Lower lobe of right lung (tissue), 2 donors: ENCODE results near the gene MYL3. TPM values are rescaled to one million over a fixed set of nuclear protein-coding genes. Genes with fewer than 3 reads are reported as not detected.

Experiments used
- ATAC-seq, 2 donors: fragments of 200-7000 bp; cut with Tn5 transposase; one replicate each; pipeline ENCODE4 v1.9.1; 2020 to 2022; ENCODE audit warnings: mild to moderate bottlenecking in 2 of 2, moderate library complexity in 2 of 2
- DNase-seq: peaks from one replicate; pipeline ENCODE4 v3.0.0-alpha.2; 2020
- H3K27ac ChIP-seq: fragments of 200-600 bp; one replicate; pipeline ENCODE4 v1.8.0; 2022
- H3K27me3 ChIP-seq: fragments of 200-600 bp; one replicate; pipeline ENCODE4 v1.8.0; 2022; ENCODE audit warnings: low read depth
- H3K36me3 ChIP-seq: fragments of 200-600 bp; one replicate; pipeline ENCODE4 v1.8.0; 2022; ENCODE audit warnings: mild to moderate bottlenecking
- H3K4me1 ChIP-seq: fragments of 200-600 bp; one replicate; pipeline ENCODE4 v1.8.0; 2022
- H3K4me3 ChIP-seq: fragments of 200-600 bp; one replicate; pipeline ENCODE4 v1.8.0; 2022; ENCODE audit warnings: mild to moderate bottlenecking
- H3K9me3 ChIP-seq: fragments of 200-600 bp; one replicate; pipeline ENCODE4 v1.8.0; 2022
- intact Hi-C: fragments of 100-400 bp; cut with DNase I; formaldehyde crosslinking; loops from one replicate; pipeline ENCODE4 v1.11.0; 2022
- total RNA-seq: library from RNA; stranded (reverse); fragmentation: NEBNext Ultra II Directional; extraction: Animal tissue kit (Norgen Biotek cat#: 25700); gene quantifications from one replicate; pipeline ENCODE4 v1.2.1, GENCODE V29; 2021
- TF ChIP-seq, protein P1 (sequence below): fragments of 200-600 bp; IDR thresholded peaks from one replicate; pipeline ENCODE4 v1.8.0; 2022; ENCODE audit warnings: antibody characterized with exemption, mild to moderate bottlenecking
- donor health status: DM: no; HTN: yes; CAD: no; lungs with severe emphysema.

The MYL3 gene
- total RNA-seq, 1 donor from 2014 or later: 2.0 TPM

DNA sequence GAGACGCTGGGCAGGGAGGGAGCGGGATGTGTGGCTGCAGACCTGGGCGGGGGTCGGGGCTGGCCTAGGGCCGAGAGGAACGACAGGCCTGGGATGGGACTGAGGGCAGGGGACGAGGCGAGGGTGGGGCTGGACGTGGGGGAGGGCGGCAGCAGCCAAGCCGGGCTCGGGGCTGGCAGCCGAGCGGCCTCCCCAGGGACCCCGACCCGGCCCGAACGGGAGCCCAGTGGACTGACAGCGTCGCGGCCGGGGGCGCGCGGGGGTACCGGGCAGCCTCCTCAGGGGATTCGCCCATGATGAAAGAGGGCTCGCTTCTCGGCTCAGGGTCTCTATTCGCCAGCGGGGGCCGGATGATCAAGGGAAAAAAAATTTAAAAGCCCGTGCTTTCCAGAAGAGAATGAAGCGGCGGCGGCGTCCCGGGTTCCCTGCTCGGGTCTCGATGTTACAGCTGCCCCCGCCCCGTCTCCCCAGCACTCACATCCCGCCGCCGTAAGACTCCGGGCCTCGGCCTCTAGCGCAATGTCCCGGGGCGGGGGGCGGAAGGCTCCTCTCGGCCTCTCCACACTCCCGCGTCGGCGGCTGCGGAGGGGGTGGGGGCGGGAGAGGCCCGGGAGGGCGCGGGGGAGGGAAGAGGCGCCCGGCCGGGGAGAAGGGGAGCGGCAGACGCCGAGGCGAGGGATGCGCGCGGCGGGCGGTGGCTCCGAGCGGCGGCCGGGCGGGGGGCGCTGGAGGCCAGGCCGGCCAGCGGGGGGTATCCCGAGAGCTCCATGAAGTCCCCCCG lies 18.5 kb upstream of the MYL3 start:
- H3K4me3 ChIP-seq: peak overlapping the region; percentile 59
- peak overlapping the region; percentile 74 for H3K27ac ChIP-seq
- intact Hi-C loops: no loop called here
- H3K27me3 ChIP-seq: peaks cover 47% of the 10 kb centered on the region
- peaks cover 20% of the 10 kb centered on the region for H3K4me1 ChIP-seq
- H3K36me3 ChIP-seq: no peaks in the 10 kb centered on the region
- DNase-seq (no peak), ATAC-seq (peak; percentile 39 to 47)
- TF ChIP-seq, protein P1, sequence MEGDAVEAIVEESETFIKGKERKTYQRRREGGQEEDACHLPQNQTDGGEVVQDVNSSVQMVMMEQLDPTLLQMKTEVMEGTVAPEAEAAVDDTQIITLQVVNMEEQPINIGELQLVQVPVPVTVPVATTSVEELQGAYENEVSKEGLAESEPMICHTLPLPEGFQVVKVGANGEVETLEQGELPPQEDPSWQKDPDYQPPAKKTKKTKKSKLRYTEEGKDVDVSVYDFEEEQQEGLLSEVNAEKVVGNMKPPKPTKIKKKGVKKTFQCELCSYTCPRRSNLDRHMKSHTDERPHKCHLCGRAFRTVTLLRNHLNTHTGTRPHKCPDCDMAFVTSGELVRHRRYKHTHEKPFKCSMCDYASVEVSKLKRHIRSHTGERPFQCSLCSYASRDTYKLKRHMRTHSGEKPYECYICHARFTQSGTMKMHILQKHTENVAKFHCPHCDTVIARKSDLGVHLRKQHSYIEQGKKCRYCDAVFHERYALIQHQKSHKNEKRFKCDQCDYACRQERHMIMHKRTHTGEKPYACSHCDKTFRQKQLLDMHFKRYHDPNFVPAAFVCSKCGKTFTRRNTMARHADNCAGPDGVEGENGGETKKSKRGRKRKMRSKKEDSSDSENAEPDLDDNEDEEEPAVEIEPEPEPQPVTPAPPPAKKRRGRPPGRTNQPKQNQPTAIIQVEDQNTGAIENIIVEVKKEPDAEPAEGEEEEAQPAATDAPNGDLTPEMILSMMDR: no peak
- H3K9me3 ChIP-seq: no peaks in the 10 kb centered on the region

DNA sequence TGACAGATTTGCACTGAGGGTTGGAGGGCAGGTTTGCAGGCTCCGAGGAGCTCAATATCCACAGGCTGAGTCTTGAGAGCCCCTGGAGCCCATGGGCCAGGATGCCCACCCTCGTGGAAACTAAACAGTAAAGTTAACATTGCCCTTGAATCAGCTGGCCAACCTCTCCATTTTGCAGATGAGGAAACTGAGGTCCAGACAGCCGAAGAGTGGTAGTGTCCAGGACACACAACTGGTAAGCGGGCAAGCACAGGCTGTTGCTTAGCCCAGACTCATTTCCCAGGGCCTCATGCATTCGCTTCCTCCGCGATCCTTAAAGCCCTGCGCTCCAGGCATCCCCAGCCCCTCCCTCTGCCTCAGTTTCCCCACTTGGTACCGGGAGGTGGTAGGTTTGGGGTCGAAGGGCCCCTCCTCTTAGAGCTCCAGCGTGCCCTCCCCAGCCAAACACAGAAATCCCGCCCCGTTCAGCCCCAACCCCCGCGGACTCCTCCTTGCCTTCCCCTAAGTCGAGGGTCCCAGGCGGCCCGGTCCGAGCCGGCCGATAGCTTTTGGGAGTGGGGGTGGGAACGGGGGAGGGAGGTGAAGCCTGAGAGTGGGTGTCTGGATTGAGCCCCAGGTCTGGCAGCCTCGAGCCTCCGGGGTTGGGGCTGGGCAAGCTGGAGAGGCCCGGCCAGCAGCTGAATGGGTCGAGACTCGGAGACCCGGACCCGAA lies 17.8 kb upstream of the MYL3 start:
- intact Hi-C loops: no loop called here
- peaks cover 20% of the 10 kb centered on the region for H3K4me1 ChIP-seq
- H3K4me3 ChIP-seq: peak overlapping the region; percentile 59
- H3K36me3 ChIP-seq: no peaks in the 10 kb centered on the region
- DNase-seq (no peak), ATAC-seq (no peak)
- TF ChIP-seq, protein P1: no peak
- H3K27me3 ChIP-seq: peaks cover 47% of the 10 kb centered on the region
- H3K27ac ChIP-seq: peak overlapping the region; percentile 74
- H3K9me3 ChIP-seq: no peaks in the 10 kb centered on the region

DNA sequence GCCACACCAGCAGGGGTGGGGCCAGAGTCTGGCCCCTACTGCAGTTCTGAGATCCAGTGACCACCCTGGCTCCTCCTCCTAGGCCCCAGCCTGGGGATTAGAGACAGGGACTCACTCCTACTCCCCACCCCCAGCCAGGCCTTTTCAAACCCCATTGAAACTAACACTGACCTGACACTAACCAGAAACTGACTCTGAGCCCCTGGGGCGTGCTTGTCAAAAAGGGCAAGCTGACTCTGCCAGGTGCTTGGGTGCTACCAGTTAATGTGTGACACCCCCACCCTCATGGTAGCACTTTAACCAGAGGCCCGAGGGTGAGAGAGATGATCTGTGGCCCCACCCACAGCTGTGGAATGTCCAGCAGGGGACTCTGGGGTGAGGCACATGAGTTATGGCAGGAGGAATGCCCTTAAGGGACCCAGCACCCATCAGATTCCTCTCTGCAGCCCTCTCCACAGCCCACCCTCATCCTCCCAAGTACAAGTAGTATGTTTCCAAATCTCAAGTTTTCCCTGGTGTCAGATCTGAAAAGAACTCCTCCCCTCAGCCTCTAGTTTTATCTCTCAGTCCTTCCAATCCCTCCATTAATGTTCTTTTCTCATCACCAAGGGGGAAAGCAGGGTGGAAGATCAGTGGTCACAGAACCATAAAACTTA lies 15.7 kb upstream of the MYL3 start:
- ATAC-seq (peak in 1 of 2 donors; percentile 22), DNase-seq (no peak)
- Histone ChIP-seq H3K4me3 (no peak overlapping the region), H3K4me1 (peaks cover 18% of the 10 kb centered on the region), H3K36me3 (no peaks in the 10 kb centered on the region), H3K9me3 (no peaks in the 10 kb centered on the region), H3K27me3 (peaks cover 38% of the 10 kb centered on the region), H3K27ac (no peak overlapping the region)
- TF ChIP-seq, protein P1: no peak
- intact Hi-C loops: no loop called here

DNA sequence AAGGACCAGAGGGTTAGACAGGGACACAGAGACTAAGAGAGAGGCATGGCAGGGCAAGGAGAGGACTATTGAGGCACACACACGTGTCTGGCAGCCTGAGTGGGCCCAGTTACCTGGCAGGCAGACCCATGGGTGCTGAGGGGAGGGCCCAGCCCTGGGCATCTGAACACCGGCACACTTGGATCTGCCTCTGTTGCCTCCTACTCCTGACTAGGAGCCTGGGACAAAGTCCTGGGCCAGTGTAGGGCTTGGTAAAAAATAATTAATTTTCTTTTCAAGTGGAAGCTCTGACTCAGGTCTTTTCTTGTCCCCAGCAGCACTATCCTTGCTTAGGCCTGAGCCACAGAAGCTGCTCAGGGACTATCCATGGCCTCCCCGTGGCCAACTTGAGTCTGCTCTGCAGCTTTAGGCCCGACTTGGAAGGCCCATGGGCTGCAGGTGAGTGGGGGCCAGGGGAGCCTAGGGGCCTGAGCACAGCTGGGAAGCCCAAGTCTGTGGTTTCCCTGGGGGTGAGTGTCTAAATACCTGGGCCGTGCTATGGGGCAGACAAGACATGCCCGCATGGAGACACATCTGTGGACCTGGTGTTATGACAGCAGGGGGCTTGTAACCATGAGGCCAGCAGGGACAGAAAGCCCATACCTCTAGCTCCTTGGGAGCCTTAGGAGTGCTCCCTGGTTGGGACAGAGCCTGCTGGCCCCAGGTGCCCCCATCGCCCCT lies 14.3 kb upstream of the MYL3 start, which contains the start of gene PTH1R:
PTH1R (plus strand) TSS at position 316 of the 720 bp plus-strand sequence. CDS start 5,839 bp downstream, outside the sequence.
- Histone ChIP-seq H3K36me3 (no peaks in the 10 kb centered on the region), H3K9me3 (no peaks in the 10 kb centered on the region), H3K4me1 (peaks cover 8% of the 10 kb centered on the region), H3K27me3 (peaks cover 26% of the 10 kb centered on the region), H3K4me3 (no peak within 1 kb of the TSS), H3K27ac (no peak within 1 kb of the TSS)
- DNase-seq: no peak
- intact Hi-C loops: no loop called here
- TF ChIP-seq, protein P1: no peak
- ATAC-seq: no peak
